ENCODE measurements around the gene C14orf93.

DNA sequence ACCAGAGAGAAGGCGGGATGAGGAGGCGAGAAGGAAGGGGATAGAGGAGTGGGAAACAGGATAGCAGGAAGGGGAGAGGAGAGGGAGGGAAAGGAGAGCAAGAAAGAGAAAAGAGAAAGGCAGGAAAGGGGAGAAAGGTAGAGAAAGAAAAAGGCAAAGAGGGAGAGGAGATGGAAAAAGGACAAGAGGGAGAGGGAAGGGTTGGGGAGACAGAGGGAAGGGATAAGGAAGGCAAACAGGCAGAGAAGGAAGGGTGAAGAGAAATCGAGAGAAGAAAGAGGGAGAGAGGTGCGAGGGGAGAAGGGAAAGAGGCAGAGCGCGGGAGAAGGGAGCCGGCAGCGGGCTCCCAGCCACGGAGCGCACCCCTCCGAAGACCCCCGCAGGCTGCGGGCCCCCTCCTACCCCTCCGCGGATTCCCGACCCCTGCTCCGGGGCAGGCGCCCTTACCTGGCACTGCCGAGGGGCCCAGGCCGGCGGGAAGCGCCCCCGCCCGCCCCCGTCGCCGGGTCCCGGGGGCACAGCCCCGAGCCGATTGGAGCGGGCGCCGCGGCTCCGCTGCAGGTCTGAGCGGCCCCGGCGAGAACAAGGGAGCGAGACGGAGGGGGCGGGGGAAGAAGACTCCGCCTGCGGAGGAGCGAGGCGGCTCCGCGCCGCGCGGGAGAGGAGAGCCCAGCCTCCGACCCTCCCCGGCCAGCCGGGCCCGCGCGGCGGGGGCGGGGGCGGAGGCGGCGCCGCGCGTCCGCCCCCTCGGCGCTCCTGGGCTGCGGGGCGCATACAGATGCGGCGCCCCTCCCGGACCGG is 47.2 kb upstream of the C14orf93 start, which contains the start of gene CDH24:
- TF ChIP-seq, protein P1, sequence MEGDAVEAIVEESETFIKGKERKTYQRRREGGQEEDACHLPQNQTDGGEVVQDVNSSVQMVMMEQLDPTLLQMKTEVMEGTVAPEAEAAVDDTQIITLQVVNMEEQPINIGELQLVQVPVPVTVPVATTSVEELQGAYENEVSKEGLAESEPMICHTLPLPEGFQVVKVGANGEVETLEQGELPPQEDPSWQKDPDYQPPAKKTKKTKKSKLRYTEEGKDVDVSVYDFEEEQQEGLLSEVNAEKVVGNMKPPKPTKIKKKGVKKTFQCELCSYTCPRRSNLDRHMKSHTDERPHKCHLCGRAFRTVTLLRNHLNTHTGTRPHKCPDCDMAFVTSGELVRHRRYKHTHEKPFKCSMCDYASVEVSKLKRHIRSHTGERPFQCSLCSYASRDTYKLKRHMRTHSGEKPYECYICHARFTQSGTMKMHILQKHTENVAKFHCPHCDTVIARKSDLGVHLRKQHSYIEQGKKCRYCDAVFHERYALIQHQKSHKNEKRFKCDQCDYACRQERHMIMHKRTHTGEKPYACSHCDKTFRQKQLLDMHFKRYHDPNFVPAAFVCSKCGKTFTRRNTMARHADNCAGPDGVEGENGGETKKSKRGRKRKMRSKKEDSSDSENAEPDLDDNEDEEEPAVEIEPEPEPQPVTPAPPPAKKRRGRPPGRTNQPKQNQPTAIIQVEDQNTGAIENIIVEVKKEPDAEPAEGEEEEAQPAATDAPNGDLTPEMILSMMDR (IDR thresholded peaks at IDR 0.05): no peak
- no peak for TF ChIP-seq ZFX (IDR thresholded peaks at IDR 0.05; ENCODE audit: borderline replicate concordance)

Data from 22Rv1 (cell line).